SU-DHL-6 (cell line): ENCODE results near the gene HOXA5.

Experiments
- CTCF ChIP-seq: fragments of 200-600 bp; sonication (generic); IDR thresholded peaks from one replicate; pipeline ENCODE4 v1.5.1; 2017; ENCODE audit warnings: antibody characterized with exemption, mild to moderate bottlenecking, low read length, moderate library complexity; ENCODE audit not compliant: insufficient read depth, poor library complexity, severe bottlenecking
- EZH2phosphoT487 ChIP-seq: fragments of 200-600 bp; sonication (generic), shearing (Covaris generic); conservative IDR thresholded peaks from 2 replicates; pipeline ENCODE4 v1.6.1; 2018; ENCODE audit warnings: mild to moderate bottlenecking, antibody characterized with exemption, low read length, moderate library complexity, mixed read lengths

- TF ChIP-seq CTCF = peak; percentile 99
- no peak for TF ChIP-seq EZH2phosphoT487
Measured at GRCh38 chr7:27179503-27180430, 36.3 kb upstream of the HOXA5 start.
